ENCODE results near the gene SELPLG. TPM values are rescaled to one million over a fixed set of nuclear protein-coding genes. Genes with fewer than 3 reads are reported as not detected.
A peak's percentile ranks its signal among the peaks of the same experiment; 100 is the strongest.
"Not testable (repeated sequence)": the region's sequence is repeated elsewhere in the genome, so short reads cannot be mapped to it uniquely, and the experiment has no call there.

The SELPLG gene
- total RNA-seq, 1 donor from 2014 or later = 0.76 TPM

- ATAC-seq = no peak
Measured at GRCh38 chr12:108602976-108603704, 30.6 kb downstream of the SELPLG start.

GRCh38 chr12:108602209-108602705 lies 31.4 kb downstream of the SELPLG start:
- ATAC-seq = no peak

- no peak for ATAC-seq
Measured at GRCh38 chr12:108600702-108601007, 33.0 kb downstream of the SELPLG start.

- no peak for ATAC-seq
Measured at GRCh38 chr12:108599948-108600701, 33.6 kb downstream of the SELPLG start.

GRCh38 chr12:108599541-108599940 lies 34.2 kb downstream of the SELPLG start:
- ATAC-seq = no peak

- no peak for ATAC-seq
Measured at GRCh38 chr12:108598553-108599250, 35.0 kb downstream of the SELPLG start.

- ATAC-seq = peak; percentile 18
Measured at GRCh38 chr12:108597559-108598471, 35.9 kb downstream of the SELPLG start, which contains the start of gene TMEM119. Gene TMEM119, minus strand, starts transcription at chr12:108598084. Its CDS starts 5,701 bp downstream, at chr12:108592383.

- peak; percentile 16 for ATAC-seq
Measured at GRCh38 chr12:108596854-108597558, 36.7 kb downstream of the SELPLG start.

GRCh38 chr12:108595711-108596647 lies 37.7 kb downstream of the SELPLG start:
- no peak for ATAC-seq

- ATAC-seq = no peak
Measured at GRCh38 chr12:108594960-108595710, 38.6 kb downstream of the SELPLG start.

- ATAC-seq = no peak
Measured at GRCh38 chr12:108594323-108594903, 39.3 kb downstream of the SELPLG start.

GRCh38 chr12:108592033-108592909 lies 41.4 kb downstream of the SELPLG start:
- ATAC-seq = no peak

GRCh38 chr12:108591267-108591980 lies 42.3 kb downstream of the SELPLG start:
- ATAC-seq = no peak

- ATAC-seq = not testable (repeated sequence)
Measured at GRCh38 chr12:108590463-108590862, 43.2 kb downstream of the SELPLG start.

GRCh38 chr12:108589840-108590229 lies 43.9 kb downstream of the SELPLG start:
- ATAC-seq = no peak

GRCh38 chr12:108589028-108589839 lies 44.5 kb downstream of the SELPLG start:
- ATAC-seq = no peak
